Liver (tissue), 9 donors: ENCODE measurements around the gene CARS2. TPM values are rescaled to one million over a fixed set of nuclear protein-coding genes. Genes with fewer than 3 reads are reported as not detected.

Source experiments
- DNase-seq: peaks from one replicate; pipeline ENCODE4 v3.0.0-alpha.2; 2017; ENCODE audit warnings: low spot score
- H3K27ac ChIP-seq, 2 donors: one replicate each; pipeline ENCODE4 v1.7.0; 2013; ENCODE audit warnings: inconsistent platforms in 2 of 2, low read length in 2 of 2, control low read depth in 1 of 2, low read depth in 1 of 2, mild to moderate bottlenecking in 1 of 2
- H3K27me3 ChIP-seq, 4 donors: one replicate each; pipeline versions ENCODE4 v1.6.1 to v1.7.0; 2013; ENCODE audit warnings: low read length in 3 of 4, inconsistent platforms in 1 of 4, mild to moderate bottlenecking in 1 of 4, moderate library complexity in 1 of 4; ENCODE audit not compliant: control insufficient read depth in 4 of 4, insufficient read depth in 4 of 4
- H3K36me3 ChIP-seq, 4 donors: one replicate each; pipeline versions ENCODE4 v1.6.1 to v1.7.0; 2013; ENCODE audit warnings: low read length in 3 of 4, mild to moderate bottlenecking in 3 of 4, low read depth in 1 of 4, moderate library complexity in 1 of 4; ENCODE audit not compliant: control insufficient read depth in 4 of 4, insufficient read depth in 3 of 4
- H3K4me1 ChIP-seq, 4 donors: one replicate each; pipeline versions ENCODE4 v1.6.1 to v1.7.0; 2013; ENCODE audit warnings: low read length in 3 of 4, mild to moderate bottlenecking in 3 of 4, moderate library complexity in 1 of 4; ENCODE audit not compliant: control insufficient read depth in 4 of 4, insufficient read depth in 4 of 4
- H3K4me3 ChIP-seq, 3 donors: one replicate each; pipeline versions ENCODE4 v1.6.1 to v1.7.0; 2013; ENCODE audit warnings: low read length in 3 of 3, control low read depth in 1 of 3, low read depth in 1 of 3, mild to moderate bottlenecking in 1 of 3
- H3K9ac ChIP-seq, 2 donors: one replicate each; pipeline ENCODE4 v1.7.0; 2013; ENCODE audit warnings: low read length in 2 of 2, mild to moderate bottlenecking in 2 of 2, moderate library complexity in 2 of 2, control low read depth in 1 of 2, low read depth in 1 of 2
- H3K9me3 ChIP-seq, 4 donors: one replicate each; pipeline versions ENCODE4 v1.6.1 to v1.7.0; 2013; ENCODE audit warnings: low read length in 3 of 4; ENCODE audit not compliant: control insufficient read depth in 4 of 4
- EGR1 ChIP-seq, 2 donors: IDR thresholded peaks; 2 replicates each; pipeline ENCODE4 v1.6.1; 2016 to 2018; ENCODE audit warnings: antibody characterized with exemption in 2 of 2, low read depth in 2 of 2
- FOXA1 ChIP-seq: IDR thresholded peaks from 2 replicates; pipeline ENCODE4 v1.6.1; 2016; ENCODE audit warnings: antibody characterized with exemption
- FOXA2 ChIP-seq: IDR thresholded peaks from 2 replicates; pipeline ENCODE4 v1.6.1; 2016; ENCODE audit warnings: antibody characterized with exemption
- GABPA ChIP-seq, 2 donors: IDR thresholded peaks in 1 of 2; conservative IDR thresholded peaks in 1 of 2; 2 replicates each; pipeline ENCODE4 v1.6.1; 2016; ENCODE audit warnings: antibody characterized with exemption in 2 of 2, mild to moderate bottlenecking in 1 of 2, moderate library complexity in 1 of 2
- HNF4A ChIP-seq, 2 donors: conservative IDR thresholded peaks; 2 replicates each; pipeline ENCODE4 v1.6.1; 2016; ENCODE audit warnings: antibody characterized with exemption in 2 of 2, mild to moderate bottlenecking in 2 of 2
- HNF4G ChIP-seq: IDR thresholded peaks from 2 replicates; pipeline ENCODE4 v1.6.1; 2016; ENCODE audit warnings: antibody characterized with exemption
- JUND ChIP-seq, 2 donors: IDR thresholded peaks; 2 replicates each; pipeline ENCODE4 v1.6.1; 2016; ENCODE audit warnings: antibody characterized with exemption in 2 of 2
- NR2F2 ChIP-seq: IDR thresholded peaks from 2 replicates; pipeline ENCODE4 v1.6.1; 2016; ENCODE audit warnings: antibody characterized with exemption
- RAD21 ChIP-seq, 2 donors: IDR thresholded peaks; 2 replicates each; pipeline ENCODE4 v1.6.1; 2016; ENCODE audit warnings: antibody characterized with exemption in 2 of 2, mild to moderate bottlenecking in 2 of 2
- RXRA ChIP-seq, 2 donors: IDR thresholded peaks; 2 replicates each; pipeline ENCODE4 v1.6.1; 2017 to 2018; ENCODE audit warnings: antibody characterized with exemption in 2 of 2, mild to moderate bottlenecking in 1 of 2
- SP1 ChIP-seq: IDR thresholded peaks from 2 replicates; pipeline ENCODE4 v1.6.1; 2018; ENCODE audit warnings: antibody characterized with exemption, mild to moderate bottlenecking
- TAF1 ChIP-seq: conservative IDR thresholded peaks from 2 replicates; pipeline ENCODE4 v1.6.1; 2016; ENCODE audit warnings: antibody characterized with exemption, mild to moderate bottlenecking
- YY1 ChIP-seq: IDR thresholded peaks from 2 replicates; pipeline ENCODE4 v1.6.1; 2016; ENCODE audit warnings: antibody characterized with exemption, mild to moderate bottlenecking
- WGBS: extraction: QIAGEN DNeasy Blood & Tissue Kit; methylation state at CpG from one replicate; pipeline ENCODE4 v1.1.7; 2013; 5-methylcytosine and 5-hydroxymethylcytosine counted together
- polyA plus RNA-seq, 2 donors: library from polyadenylated mRNA; stranded (reverse) in 1 of 2; unstranded in 1 of 2; fragments of 200-250 nt in 1 of 2; fragments of >200 nt in 1 of 2; fragmentation: Nextera tagmentation in 1 of 2; extraction: Ambion mirVana in 1 of 2; gene quantifications; one replicate each; pipeline versions ENCODE4 v1.2.1 to v1.2.3, GENCODE V29; 2013 to 2015
- total RNA-seq, 2 donors: library from RNA; depleted of rRNA; stranded (reverse); fragments of >200 nt; gene quantifications; one replicate each; pipeline ENCODE4 v1.2.3, GENCODE V29; 2014
- TF ChIP-seq, protein P1 (sequence below): IDR thresholded peaks from 2 replicates; pipeline ENCODE4 v1.6.1; 2016; ENCODE audit warnings: antibody characterized with exemption
- TF ChIP-seq, protein P2 (sequence below): IDR thresholded peaks from 2 replicates; pipeline ENCODE4 v1.6.1; 2016; ENCODE audit warnings: antibody characterized with exemption
- TF ChIP-seq, protein P3 (sequence below): fragments of 150-350 bp; IDR thresholded peaks from 2 replicates; pipeline ENCODE4 v1.5.1; 2017; ENCODE audit warnings: improper control_type of control experiment, low read depth, low read length; ENCODE audit not compliant: missing input control
- TF ChIP-seq, protein P4 (sequence below): IDR thresholded peaks from 2 replicates; pipeline ENCODE4 v1.6.1; 2016; ENCODE audit warnings: antibody characterized with exemption
- TF ChIP-seq, protein P5 (sequence below): IDR thresholded peaks from 2 replicates; pipeline ENCODE4 v1.6.1; 2016; ENCODE audit warnings: antibody characterized with exemption, mild to moderate bottlenecking
- donor health status: healthy.
- donor health status: healthy.
- donor health status: healthy.
- donor health status: healthy.
- donor health status: healthy.

The CARS2 gene
- total and polyA plus RNA-seq, 4 donors, result 28.6 to 44.0 (median 31.4) TPM

DNA sequence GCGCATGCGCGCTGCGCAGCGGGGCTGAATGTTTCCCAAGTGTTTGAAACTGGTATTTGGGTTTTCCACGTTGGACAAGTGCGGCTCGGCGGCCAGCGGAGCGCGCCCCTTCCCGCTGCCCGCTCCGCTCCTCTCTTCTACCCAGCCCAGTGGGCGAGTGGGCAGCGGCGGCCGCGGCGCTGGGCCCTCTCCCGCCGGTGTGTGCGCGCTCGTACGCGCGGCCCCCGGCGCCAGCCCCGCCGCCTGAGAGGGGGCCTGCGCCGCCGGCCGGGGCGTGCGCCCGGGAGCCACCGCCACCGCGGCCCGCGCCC is 7.7 kb upstream of the CARS2 start, which contains the start of gene ING1:
Gene ING1, plus strand, starts transcription at position 59 of the 311 bp plus-strand sequence. CDS start 450 bp downstream, outside the sequence.
- Histone ChIP-seq H3K4me3 (peak within 1 kb of the TSS; percentile 85 to 95 (median 85)), H3K4me1 (peaks cover 2 to 34% (median 14%) of the 10 kb centered on the region in 4 donors), H3K36me3 (no peaks in the 10 kb centered on the region), H3K9me3 (no peaks in the 10 kb centered on the region), H3K27ac (peak within 1 kb of the TSS; percentile 100), H3K27me3 (no peaks in the 10 kb centered on the region), H3K9ac (peak within 1 kb of the TSS; percentile 67 to 93)
- WGBS, result under 1% methylated on average over 45 of the region's 45 CpGs
- no peak for DNase-seq
- no peak for TF ChIP-seq NR2F2
- no peak for TF ChIP-seq EGR1 (IDR thresholded peaks at IDR 0.05; ENCODE audit: low read depth in 2 of 2)
- TF ChIP-seq, protein P1, sequence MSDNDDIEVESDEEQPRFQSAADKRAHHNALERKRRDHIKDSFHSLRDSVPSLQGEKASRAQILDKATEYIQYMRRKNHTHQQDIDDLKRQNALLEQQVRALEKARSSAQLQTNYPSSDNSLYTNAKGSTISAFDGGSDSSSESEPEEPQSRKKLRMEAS, result no peak

DNA sequence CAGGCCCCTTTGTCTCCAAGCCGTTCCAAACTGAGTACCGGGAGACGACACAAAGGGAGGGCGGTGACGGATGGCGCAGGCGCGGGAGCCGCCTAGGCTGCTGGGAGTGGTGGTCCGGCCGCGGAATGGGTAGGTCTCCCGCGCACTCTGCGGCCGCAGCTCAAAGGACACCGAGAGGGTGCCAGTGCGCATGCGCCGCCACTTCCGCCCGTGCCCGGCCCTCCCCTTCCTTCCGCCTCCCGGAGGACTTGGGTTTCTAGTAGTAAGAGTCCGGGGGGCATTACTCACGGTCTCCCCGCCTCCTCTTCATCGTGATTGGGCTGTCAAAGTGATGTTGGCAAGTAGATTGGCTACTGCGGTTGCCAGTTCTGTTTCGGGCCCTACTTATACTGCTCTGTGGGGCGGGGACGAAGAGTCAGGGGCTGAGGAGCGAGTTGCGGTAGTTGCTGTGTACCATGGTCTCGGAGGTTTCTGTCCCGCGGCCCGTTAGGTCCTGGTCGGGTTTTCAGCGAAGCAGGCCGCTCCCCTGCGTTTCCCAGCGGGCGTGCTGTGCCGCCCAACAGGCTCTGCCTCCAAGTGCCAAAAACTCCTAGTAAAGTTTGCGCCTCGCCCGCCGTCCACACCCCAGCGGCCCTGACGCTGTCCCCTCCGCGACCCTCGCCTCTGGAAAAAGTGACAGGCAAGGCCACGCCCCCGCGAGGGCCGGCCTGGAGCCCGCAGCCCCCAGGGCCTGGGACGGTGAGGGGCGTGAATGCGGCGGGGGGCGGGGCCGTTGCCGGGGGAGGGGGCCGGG is 7.1 kb upstream of the CARS2 start:
- TF ChIP-seq, protein P2, sequence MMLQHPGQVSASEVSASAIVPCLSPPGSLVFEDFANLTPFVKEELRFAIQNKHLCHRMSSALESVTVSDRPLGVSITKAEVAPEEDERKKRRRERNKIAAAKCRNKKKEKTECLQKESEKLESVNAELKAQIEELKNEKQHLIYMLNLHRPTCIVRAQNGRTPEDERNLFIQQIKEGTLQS, result peak; percentile 75
- TF ChIP-seq GABPA (IDR thresholded peaks at IDR 0.05 in 1 of 2, conservative IDR thresholded peaks at IDR 0.05 in 1 of 2) (peak; percentile 60 to 91), SP1 (peak; percentile 98), FOXA1 (no peak), RAD21 (IDR thresholded peaks at IDR 0.05) (no peak), HNF4G (no peak), FOXA2 (peak; percentile 47), RXRA (IDR thresholded peaks at IDR 0.05) (peak; percentile 48 to 61), YY1 (peak; percentile 68), NR2F2 (peak; percentile 33), EGR1 (IDR thresholded peaks at IDR 0.05; ENCODE audit: low read depth in 2 of 2) (no peak), JUND (IDR thresholded peaks at IDR 0.05) (peak; percentile 66 to 68), HNF4A (conservative IDR thresholded peaks at IDR 0.05) (peak; percentile 73 to 80), TAF1 (peak; percentile 96)
- TF ChIP-seq, protein P3, sequence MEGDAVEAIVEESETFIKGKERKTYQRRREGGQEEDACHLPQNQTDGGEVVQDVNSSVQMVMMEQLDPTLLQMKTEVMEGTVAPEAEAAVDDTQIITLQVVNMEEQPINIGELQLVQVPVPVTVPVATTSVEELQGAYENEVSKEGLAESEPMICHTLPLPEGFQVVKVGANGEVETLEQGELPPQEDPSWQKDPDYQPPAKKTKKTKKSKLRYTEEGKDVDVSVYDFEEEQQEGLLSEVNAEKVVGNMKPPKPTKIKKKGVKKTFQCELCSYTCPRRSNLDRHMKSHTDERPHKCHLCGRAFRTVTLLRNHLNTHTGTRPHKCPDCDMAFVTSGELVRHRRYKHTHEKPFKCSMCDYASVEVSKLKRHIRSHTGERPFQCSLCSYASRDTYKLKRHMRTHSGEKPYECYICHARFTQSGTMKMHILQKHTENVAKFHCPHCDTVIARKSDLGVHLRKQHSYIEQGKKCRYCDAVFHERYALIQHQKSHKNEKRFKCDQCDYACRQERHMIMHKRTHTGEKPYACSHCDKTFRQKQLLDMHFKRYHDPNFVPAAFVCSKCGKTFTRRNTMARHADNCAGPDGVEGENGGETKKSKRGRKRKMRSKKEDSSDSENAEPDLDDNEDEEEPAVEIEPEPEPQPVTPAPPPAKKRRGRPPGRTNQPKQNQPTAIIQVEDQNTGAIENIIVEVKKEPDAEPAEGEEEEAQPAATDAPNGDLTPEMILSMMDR, result no peak
- TF ChIP-seq, protein P4, sequence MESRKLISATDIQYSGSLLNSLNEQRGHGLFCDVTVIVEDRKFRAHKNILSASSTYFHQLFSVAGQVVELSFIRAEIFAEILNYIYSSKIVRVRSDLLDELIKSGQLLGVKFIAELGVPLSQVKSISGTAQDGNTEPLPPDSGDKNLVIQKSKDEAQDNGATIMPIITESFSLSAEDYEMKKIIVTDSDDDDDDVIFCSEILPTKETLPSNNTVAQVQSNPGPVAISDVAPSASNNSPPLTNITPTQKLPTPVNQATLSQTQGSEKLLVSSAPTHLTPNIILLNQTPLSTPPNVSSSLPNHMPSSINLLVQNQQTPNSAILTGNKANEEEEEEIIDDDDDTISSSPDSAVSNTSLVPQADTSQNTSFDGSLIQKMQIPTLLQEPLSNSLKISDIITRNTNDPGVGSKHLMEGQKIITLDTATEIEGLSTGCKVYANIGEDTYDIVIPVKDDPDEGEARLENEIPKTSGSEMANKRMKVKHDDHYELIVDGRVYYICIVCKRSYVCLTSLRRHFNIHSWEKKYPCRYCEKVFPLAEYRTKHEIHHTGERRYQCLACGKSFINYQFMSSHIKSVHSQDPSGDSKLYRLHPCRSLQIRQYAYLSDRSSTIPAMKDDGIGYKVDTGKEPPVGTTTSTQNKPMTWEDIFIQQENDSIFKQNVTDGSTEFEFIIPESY, result no peak
- TF ChIP-seq, protein P5, sequence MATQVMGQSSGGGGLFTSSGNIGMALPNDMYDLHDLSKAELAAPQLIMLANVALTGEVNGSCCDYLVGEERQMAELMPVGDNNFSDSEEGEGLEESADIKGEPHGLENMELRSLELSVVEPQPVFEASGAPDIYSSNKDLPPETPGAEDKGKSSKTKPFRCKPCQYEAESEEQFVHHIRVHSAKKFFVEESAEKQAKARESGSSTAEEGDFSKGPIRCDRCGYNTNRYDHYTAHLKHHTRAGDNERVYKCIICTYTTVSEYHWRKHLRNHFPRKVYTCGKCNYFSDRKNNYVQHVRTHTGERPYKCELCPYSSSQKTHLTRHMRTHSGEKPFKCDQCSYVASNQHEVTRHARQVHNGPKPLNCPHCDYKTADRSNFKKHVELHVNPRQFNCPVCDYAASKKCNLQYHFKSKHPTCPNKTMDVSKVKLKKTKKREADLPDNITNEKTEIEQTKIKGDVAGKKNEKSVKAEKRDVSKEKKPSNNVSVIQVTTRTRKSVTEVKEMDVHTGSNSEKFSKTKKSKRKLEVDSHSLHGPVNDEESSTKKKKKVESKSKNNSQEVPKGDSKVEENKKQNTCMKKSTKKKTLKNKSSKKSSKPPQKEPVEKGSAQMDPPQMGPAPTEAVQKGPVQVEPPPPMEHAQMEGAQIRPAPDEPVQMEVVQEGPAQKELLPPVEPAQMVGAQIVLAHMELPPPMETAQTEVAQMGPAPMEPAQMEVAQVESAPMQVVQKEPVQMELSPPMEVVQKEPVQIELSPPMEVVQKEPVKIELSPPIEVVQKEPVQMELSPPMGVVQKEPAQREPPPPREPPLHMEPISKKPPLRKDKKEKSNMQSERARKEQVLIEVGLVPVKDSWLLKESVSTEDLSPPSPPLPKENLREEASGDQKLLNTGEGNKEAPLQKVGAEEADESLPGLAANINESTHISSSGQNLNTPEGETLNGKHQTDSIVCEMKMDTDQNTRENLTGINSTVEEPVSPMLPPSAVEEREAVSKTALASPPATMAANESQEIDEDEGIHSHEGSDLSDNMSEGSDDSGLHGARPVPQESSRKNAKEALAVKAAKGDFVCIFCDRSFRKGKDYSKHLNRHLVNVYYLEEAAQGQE, result peak; percentile 87
- TF ChIP-seq, protein P1, result no peak

More for the DNA sequence above, 7.1 kb upstream of the CARS2 start:
- peak; percentile 97 for DNase-seq
- H3K36me3 ChIP-seq, result no peaks in the 10 kb centered on the region
- H3K27me3 ChIP-seq, result no peaks in the 10 kb centered on the region
- H3K27ac ChIP-seq, result peak overlapping the region; percentile 100
- no peaks in the 10 kb centered on the region for H3K9me3 ChIP-seq
- under 1% methylated on average over 68 of the region's 68 CpGs for WGBS
- peaks cover 2 to 30% (median 11%) of the 10 kb centered on the region in 4 donors for H3K4me1 ChIP-seq
- peak overlapping the region; percentile 73 to 95 (median 85) for H3K4me3 ChIP-seq
- H3K9ac ChIP-seq, result peak overlapping the region; percentile 67 to 90
